ENCODE measurements around the gene MFAP1.

The MFAP1 gene

GRCh38 chr15:43776718-43777266, 47.7 kb downstream of the MFAP1 start, which contains the start of gene ELL3:
Gene ELL3 (minus strand): TSS chr15:43776966. CDS start chr15:43776901, 65 bp downstream.
- in situ Hi-C loops (cut with HindIII; ENCODE audit: low sequenced_read_pairs), result no loop called here

- in situ Hi-C loops (cut with HindIII; ENCODE audit: low sequenced_read_pairs), result no loop called here
Measured at GRCh38 chr15:43776101-43776717, 48.3 kb downstream of the MFAP1 start.

- in situ Hi-C loops (cut with HindIII; ENCODE audit: low sequenced_read_pairs), result no loop called here
Measured at GRCh38 chr15:43775411-43775965, 49.0 kb downstream of the MFAP1 start.

- in situ Hi-C loops (cut with HindIII; ENCODE audit: low sequenced_read_pairs), result no loop called here
Measured at GRCh38 chr15:43774062-43774461, 50.4 kb downstream of the MFAP1 start.

GRCh38 chr15:43772624-43773023, 51.9 kb downstream of the MFAP1 start:
- in situ Hi-C loops (cut with HindIII; ENCODE audit: low sequenced_read_pairs), result no loop called here

GRCh38 chr15:43771816-43772215, 52.7 kb downstream of the MFAP1 start:
- in situ Hi-C loops (cut with HindIII; ENCODE audit: low sequenced_read_pairs), result no loop called here

- in situ Hi-C loops (cut with HindIII; ENCODE audit: low sequenced_read_pairs), result no loop called here
Measured at GRCh38 chr15:43769584-43770228, 54.8 kb downstream of the MFAP1 start.

GRCh38 chr15:43763819-43764446, 60.6 kb downstream of the MFAP1 start:
- in situ Hi-C loops (cut with HindIII; ENCODE audit: low sequenced_read_pairs), result no loop called here

- in situ Hi-C loops (cut with HindIII; ENCODE audit: low sequenced_read_pairs), result no loop called here
Measured at GRCh38 chr15:43762824-43763223, 61.7 kb downstream of the MFAP1 start.

All from DLD1 (cell line).